GM19463 (cell line): Measurements from ENCODE around the gene CAPN7.
A peak's percentile ranks its signal among the peaks of the same experiment; 100 is the strongest.

Experiments used
- ATAC-seq: cut with Tn5 transposase; IDR thresholded peaks from one replicate; pipeline ENCODE4 v1.9.1; 2021; ENCODE audit warnings: mild to moderate bottlenecking, moderate library complexity; ENCODE audit not compliant: unreplicated experiment

Gene CAPN7

DNA sequence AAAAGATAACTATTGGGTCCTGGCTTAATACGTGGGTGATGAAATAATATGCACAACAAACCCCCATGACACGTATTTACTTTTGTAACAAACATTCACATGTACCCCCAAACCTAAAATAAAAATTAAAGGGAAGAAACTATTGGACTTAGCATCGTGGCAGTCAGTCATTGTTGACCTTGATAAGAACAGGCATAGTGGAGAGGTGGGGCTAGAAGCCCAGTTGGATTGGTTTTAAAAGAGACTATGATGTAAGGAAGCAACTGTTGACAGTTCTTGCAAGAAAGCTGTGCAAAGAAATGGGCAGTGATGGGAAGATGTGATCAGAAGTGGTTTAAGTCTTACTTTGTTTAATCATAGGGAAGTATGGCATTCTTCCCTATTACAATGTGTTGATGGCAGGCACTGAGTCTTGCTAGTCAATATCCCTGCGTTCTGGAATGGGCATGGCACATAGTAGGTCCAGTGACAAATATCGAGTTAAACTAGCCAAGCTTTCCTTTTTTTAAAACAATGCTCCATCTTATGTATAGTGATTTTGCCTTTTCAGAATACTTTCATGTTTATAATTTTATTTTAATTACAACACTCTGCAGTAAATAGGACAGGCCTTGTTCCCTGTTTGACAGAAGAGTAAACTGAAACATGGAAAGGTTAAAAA is 37.9 kb downstream of the CAPN7 start:
- no peak for ATAC-seq

DNA sequence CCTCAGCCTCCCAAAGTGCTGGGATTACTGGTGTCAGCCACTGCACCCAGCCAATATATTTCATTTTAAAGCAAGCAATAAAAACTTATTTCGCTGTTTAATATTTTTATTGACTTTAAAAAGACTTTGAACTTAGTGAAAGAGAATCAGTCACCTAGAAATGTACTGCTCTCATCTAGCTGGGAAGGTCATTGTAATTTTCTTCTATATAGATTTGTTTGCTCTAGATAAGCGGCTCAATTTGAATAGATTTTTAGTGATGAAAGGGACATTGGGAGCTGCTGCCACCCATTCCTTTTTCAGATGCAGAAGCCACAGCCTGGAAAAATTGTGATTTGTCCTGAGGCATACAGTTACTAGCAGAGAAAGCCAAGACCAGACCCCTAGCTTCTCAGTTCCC is 40.1 kb downstream of the CAPN7 start:
- ATAC-seq, result no peak

DNA sequence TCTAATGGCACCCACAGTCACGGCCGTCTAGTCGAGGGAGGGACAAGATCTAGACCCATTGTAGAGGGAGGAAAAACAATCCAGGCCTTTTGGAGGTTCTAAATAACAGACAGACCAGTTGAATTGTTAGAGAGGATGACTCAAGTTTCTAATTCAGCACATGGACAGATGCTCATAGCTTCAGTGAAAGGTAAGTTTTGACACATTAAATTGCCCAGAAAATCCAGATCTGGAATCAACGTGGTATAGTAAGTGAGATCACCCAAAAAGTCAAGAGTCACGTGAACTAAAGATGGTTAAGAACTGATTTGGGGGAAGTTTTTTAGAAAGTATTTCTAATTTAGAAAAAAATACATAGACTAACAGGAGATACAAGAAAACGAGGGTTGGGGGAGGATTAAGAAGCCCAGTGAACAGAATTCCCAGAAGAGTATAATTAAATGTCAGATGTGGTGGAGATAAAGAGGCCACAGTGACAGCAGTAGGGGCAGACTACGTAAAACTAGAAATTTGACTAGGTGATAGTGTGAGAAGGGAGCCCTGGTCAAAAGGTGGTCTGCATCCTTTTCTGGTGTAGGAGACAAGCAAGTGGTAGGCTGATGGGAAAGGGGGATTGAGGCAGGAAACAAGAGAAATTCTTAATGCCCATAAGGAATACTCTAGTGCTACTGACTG is 47.1 kb downstream of the CAPN7 start:
- ATAC-seq, result no peak

DNA sequence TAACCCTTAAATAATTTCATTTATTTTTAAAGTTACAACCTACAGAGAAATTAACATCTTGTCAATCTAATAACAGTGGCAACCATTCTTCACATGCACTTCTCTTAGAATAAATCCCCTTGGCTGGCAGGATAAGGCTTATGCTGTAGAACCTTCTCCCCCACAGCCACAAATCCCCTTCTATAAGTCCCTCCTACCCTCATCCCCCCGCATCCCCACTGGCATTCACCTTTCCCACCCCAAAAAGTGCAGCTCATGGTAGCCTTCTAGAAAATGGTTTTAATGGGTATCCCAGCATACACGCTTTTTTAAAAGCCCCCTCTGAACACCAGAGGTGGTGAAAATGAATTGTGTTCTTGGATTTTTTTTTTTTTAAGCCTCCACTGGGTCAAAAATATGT is 49.2 kb downstream of the CAPN7 start:
- ATAC-seq, result no peak

DNA sequence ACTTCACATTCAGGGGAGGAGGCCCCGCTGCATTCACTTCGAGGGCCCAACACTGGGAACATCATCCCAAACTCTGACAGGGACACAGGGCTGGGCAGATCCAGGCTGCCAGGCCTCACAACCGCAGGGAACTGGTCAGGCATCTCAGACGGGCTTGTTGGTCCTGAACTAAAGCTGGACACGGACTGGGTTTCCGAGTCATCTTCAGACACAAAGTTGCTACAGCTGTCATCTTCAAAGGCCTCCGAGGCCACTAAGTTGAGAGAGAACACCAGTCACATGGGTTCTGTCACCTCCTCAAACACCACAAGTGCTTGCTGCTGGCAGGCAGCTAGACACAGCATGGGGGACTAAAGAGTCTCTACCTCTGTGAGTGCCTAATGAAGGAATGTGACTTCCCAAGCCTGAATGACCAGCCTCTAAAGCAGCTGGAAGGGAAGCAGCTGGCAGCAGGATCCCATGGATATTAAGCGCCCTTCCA is 50.9 kb downstream of the CAPN7 start:
- ATAC-seq, result no peak

DNA sequence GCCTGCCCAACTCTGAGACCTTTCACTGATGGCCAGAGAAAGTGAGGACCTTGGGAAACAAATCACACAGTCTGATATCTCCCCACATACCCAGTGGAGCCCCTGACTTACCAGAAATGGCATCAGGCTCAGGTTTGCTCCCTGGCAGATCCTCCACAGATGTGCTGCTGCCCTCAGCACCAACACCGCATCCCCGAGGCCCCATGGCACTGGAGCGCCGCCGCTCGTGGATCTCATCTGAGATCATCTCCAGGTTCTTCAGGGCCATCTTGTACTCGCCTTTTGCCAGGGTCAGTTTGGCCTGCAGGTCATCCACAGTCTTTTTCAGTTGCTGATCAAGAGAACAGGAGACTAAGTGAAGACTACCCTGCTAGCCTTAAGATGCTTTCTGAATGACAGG is 52.7 kb downstream of the CAPN7 start:
- no peak for ATAC-seq

DNA sequence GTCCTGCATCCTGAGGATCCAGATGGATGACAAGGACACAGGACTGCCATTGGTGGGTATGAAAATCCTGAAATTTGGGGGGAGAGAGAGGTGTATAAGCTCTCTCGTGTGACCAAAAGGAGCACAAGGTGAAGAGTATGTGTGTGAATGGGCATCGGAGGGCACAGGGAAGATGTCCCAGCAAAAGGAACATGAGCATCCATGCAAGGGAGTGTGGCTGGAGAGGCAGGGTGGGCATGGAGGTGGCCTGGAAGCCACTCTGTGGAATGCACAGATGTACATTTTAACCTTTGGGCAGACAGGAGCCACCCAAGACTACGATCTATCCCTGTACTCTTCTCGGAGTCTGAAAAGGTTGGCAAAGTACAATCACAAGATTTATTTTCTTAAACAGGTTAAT is 54.5 kb downstream of the CAPN7 start:
- no peak for ATAC-seq

DNA sequence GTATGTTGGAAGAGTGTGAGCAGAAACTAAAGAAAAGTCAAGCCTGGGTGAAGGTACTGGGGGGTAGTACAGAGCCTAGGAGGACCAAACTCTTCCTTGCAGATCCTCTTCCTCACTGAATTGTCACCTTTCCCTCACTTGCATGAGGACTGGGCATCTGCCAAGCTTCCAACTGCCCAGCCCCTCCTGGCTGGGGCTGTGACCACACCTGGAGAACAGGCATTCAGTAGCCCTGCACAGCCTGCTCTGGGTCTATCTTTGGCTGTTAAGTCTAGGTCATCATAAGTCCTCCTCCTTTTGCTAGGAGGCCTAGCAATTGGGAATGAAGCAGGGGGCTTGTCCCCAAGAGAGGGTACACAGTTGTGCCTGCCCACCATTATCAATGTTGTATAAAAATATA is 55.2 kb downstream of the CAPN7 start:
- no peak for ATAC-seq

DNA sequence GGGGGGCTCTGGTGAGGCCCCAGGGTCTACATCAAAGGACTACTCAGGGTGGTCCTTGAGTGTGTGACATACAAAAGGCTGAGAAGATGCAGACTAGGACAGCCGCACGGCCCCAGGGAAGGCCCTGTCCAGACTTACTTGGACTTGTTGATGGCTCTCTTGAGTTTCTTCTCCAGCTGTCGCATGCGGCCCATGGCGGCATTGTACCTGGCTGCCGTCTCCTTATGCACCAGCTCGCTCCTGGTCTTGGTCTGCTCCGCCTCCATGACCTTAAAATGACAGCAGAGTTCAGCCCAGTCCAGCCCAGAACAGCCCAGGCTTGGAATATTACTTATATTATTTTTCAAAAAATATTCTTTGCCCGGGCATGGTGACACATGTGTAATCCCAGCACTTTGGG is 56.0 kb downstream of the CAPN7 start:
- no peak for ATAC-seq

DNA sequence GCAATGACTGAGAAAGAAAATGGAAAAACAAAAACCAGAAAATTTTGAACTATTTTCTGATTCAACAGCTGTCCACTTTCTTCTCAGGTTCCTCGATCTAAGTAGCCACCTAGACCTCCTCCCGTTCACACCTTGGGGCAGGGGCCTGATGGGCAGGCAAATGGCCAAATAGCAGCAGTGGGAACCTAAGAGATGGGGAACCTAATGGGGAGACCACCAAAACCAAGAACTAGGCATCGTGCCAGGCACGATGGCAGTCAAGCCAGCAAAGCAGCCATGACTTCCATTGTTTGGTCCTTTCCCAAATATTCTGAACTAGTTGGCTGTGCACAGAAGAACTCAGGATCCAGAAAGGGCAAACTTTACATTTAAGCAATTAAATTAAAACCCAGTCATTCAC is 57.1 kb downstream of the CAPN7 start:
- ATAC-seq, result no peak

DNA sequence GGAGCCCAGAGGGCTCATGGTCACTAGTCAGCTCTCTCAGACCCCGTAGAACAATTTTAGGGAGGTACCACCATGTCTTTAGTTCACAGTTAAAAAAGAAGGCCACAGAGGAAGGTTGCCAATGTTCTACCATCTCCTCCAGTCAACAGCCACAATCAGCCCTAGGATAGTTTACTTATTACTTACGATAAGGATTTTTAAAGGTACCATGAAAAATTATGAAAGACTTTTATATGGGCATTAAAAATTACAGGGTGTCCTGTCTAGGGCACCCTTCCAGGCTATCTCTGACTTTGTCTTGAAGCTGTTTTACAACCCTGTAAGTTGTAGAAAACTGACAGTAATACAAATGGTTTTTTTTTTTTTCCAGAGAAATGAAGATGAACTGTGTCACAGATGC is 57.9 kb downstream of the CAPN7 start:
- ATAC-seq, result no peak

DNA sequence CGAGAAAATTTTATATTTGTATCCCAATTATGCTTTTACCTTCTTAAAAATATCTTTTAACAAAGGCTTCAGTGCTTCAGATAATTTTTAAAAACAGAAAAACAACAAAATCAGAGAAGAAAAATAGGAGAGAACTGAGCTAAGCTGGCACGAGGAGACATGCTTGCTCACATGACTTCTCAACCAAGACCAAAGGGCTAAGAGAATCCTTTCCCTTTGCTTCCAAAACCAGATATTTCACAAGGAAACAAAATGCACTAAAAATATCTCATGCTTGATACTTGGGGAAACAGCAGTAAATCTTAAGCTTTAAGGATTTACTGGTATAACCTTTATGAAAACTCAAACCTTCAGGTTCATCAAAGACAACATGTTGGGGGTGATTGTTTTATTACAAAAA is 58.4 kb downstream of the CAPN7 start:
- no peak for ATAC-seq

DNA sequence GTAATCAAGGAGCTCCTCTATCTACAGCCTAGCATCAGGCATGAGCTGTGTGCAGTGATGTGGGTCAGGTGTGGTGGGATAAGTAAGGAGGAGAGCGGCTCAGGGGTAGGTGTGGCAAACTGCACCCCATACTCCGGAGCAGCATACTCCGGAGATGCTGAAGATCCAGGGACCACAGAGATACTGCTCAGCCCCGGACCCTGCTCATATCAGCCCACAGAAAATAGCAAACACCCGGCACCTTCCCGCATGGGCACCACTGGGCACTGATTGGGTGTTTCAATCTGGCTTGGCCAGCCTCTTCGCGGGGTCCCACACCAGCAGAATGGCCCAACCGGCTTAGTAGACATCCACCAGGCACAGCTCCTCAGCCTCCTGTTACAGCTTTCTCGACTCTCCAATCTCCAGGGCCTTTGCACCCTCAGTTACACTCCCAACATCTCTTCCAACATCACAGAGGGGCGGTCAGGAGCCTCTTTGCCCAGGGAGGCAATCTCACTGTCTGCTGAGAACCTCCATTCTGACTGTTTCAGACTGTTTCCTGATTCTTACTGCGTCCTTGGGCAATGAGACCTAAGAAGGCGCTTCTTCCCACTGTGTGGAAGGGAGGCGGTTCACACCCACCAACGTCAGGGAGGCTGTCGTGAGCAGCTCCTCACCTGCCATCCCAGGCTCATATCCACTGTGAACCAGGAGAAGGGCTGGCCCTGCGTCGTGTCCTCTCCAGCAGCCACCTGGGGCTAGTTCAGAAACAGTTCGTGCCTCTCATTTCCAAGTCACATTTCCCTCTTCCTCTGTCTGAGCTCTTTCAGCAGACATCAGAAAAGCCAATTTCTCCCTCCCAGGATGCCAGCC is 59.8 kb downstream of the CAPN7 start:
- no peak for ATAC-seq

DNA sequence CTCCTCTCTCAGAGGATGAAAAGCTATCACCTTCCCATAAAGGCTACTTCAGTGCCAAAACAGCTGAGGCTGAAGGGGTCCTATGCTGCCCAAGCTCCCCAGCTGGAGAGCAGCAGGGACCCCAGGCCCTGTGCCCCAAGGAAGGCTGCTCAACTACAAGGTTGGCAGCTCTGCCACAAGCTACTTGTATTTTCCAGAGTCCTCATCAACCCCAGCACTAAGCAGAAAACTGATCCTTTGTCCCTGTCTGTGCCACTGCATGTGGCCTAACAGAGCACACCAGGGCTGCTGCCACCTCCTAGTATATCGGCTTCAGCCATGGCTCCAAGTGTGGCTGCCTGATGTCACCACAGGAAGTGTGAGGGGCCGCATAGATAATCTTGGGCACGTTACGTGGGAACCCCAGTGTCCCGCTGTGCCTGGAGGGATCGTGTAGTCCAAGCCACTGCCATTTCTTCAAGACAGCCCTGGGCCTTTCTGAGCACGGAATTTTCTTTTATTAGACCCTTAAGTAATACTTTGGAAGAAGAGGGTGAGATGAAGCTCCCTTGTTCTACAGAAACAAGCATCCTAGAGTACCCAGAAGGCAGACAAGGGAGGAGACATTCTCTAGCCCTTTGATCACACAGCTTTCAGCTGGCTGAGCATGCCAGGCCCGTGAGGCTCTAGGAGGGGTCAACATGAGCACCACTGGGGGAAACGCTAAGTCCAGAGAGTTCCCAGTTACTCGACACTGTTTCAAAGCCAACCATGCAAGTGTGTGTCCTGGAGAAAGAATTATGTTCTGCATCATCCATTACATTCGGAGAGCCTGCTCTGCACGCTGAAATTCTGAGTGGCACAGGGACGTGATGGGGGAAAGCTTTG is 60.7 kb downstream of the CAPN7 start:
- no peak for ATAC-seq

DNA sequence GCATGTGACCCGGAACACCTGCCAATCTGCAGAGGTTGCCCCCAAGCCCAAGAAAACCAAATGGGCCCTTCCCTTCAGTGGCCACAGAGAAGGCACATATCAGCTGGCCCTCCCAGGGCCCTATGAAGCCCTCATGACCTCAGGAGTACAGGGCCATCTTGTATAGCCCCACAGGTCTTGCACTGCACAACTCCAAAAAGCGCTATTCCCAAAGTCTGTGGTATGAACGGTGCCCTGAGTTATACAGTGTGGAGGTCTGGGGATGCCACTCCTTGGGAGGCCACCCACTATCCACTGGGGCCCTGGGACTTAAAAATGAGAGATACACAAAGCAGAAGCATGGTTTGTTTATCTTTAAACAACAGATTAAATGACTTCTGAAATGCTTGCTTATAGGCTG is 61.5 kb downstream of the CAPN7 start:
- ATAC-seq, result no peak

DNA sequence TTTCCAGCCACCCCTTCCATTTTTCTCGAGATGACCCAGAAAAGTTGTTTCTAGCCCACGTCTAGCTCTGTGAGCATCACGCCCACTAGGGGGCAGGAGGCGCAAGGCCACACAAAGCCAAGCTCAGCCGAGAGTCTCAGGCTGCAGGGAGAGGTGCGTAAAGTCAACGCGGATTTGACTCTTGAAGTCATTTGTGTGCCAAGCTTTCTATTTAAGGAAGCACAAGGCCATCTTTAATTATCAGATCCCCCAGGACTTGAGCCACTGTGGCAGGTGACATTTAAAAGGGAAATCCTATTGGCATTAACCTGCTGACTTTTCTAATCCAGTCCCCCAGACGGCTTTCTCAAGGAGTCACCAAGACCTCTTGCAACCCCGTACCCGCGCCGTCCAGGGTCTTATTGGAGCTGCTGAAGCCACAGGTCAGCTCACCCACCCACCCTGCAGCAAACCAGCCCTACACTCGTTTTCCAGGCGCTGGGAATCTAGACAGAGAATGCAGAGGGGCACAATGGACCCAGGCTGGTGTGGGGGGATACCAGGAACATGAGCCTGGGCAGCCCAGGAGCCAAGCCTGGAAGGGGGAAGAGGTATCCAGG is 62.1 kb downstream of the CAPN7 start:
- ATAC-seq, result peak; percentile 39

DNA sequence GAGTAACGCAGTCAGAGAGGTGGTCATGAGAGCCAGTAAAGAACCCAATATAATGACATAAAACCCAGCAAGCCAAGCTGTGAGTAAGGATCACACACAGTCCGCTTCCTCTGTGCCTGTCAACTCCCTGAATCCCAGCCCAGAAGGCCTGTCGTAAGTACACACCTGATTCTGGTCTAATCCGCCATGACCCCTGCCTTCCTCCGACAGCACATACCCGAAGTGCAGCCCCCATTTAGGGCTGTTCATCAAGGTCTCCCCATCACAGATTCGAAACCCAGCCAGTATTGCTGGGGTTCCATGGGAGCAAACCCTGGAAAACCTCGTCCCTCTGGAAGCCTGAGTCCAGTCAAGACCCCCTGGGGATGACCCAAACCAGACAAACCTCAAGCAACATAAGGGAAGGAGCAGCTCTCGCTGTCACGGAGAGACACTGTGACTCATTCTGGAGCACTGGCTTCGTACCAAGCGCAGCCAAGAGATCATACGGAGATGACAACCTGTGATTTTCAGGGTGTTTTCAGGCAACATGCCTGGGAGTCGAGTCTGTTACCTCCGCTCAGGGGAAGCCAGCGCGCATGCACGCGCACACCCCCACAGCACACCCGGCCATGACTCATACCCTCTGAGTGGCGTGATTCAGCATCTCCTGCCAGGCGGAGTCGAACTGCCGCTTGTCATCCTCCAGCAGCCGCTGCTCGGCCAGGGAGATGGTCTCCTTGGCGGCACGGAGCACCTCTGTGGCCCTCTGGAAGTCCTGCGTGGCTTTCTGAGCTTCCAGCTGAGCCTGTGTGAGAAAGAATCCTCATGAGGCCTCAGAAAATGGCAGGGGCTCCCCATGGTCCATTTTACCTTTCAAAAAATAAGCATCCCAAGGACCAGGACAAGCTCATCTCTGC is 63.3 kb downstream of the CAPN7 start:
- peak; percentile 59 for ATAC-seq

DNA sequence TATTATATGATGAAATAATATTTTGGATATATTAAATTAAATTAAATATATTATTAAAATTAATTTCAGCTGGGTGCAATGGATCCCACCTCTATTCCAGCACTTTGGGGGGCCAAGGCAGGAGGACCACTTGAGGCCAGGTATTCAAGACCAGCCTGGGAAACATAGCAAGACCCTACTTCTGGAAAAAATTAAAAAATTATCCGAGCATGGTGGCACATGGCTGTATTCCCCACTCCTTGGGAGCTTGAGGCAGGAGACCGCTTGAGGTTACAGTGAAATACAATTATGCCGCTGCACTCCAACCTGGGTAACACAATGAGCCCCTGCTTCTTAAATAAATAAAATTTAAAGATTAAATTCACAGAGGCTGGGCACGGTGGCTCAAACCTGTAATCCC is 65.0 kb downstream of the CAPN7 start:
- ATAC-seq, result no peak

DNA sequence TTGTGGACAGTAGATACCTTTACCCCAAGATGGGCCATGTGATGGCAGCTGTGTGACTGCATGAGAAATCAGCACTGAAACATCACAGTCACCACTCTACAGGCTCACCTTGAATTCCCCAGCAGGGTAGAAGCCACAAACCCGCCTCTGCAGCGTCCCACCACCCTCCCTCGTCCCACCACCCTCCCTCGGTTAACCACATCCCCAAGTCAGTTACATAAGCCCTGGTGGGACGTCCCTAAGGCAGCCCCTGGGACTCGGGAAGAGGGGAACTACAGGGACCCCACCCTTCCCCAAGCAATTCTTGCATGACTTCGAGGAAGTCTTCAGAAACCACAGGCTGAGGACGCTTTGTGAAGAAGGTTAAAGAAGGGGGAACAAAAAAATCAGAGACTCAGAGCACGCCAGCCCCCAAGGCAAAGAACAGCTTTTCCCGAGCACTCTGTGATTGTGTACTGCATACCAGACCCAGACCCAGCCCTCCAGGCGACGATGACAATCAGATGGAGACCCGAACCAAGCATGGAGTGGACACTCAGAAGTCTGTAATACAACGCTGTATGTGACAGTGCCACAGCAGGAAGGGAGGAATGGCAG is 65.8 kb downstream of the CAPN7 start:
- ATAC-seq, result peak; percentile 70
